Gastroesophageal sphincter (tissue), 3 donors: ENCODE data around the gene RAPGEF1.

Experiments
- EP300 ChIP-seq: sonication (generic); formaldehyde crosslinking; IDR thresholded peaks from one replicate; pipeline ENCODE4 v1.6.1; 2017; ENCODE audit warnings: antibody characterized with exemption, mild to moderate bottlenecking
- POLR2A ChIP-seq, 2 donors: fragments of 450-650 bp; IDR thresholded peaks; one replicate each; pipeline ENCODE4 v1.6.1; 2017; ENCODE audit warnings: antibody characterized with exemption in 2 of 2, mild to moderate bottlenecking in 2 of 2, moderate library complexity in 1 of 2
- POLR2AphosphoS5 ChIP-seq: sonication (generic); formaldehyde crosslinking; IDR thresholded peaks from one replicate; pipeline ENCODE4 v1.6.1; 2017; ENCODE audit warnings: antibody characterized with exemption
- TF ChIP-seq, protein P1 (sequence below), 4 experiments: fragments of 200-600 bp in 2 of 4; fragments of 450-650 bp in 2 of 4; sonication (generic) in 1 of 4; IDR thresholded peaks; one replicate each; pipeline ENCODE4 v1.5.1; 2017 to 2019; ENCODE audit warnings: antibody characterized with exemption in 4 of 4, mild to moderate bottlenecking in 2 of 4, moderate library complexity in 2 of 4

DNA sequence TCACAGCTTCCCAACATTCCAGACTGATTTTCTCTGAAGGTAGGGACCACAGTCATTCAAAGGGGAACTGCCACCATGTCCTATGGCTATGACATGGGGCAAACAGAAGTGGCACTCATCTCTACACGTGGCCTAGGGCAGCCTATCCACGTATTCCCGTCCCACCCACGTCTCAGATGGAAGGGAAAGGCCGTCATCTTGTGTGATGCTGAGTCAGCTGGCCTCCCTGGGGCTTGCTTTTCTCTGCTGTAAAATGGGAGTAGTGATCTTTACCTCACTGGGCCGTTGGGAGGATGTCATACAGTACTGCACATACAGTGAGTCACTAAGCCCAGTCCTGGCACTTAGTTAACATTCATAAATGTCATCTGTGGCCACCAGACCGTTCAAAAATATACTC lies 72.3 kb downstream of the RAPGEF1 start:
- TF ChIP-seq, protein P1, sequence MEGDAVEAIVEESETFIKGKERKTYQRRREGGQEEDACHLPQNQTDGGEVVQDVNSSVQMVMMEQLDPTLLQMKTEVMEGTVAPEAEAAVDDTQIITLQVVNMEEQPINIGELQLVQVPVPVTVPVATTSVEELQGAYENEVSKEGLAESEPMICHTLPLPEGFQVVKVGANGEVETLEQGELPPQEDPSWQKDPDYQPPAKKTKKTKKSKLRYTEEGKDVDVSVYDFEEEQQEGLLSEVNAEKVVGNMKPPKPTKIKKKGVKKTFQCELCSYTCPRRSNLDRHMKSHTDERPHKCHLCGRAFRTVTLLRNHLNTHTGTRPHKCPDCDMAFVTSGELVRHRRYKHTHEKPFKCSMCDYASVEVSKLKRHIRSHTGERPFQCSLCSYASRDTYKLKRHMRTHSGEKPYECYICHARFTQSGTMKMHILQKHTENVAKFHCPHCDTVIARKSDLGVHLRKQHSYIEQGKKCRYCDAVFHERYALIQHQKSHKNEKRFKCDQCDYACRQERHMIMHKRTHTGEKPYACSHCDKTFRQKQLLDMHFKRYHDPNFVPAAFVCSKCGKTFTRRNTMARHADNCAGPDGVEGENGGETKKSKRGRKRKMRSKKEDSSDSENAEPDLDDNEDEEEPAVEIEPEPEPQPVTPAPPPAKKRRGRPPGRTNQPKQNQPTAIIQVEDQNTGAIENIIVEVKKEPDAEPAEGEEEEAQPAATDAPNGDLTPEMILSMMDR (IDR thresholded peaks at IDR 0.05): no peak
- TF ChIP-seq POLR2AphosphoS5 (no peak), POLR2A (IDR thresholded peaks at IDR 0.05) (no peak), EP300 (no peak)
